ENCODE measurements around the gene PXT1. TPM values are rescaled to one million over a fixed set of nuclear protein-coding genes. Genes with fewer than 3 reads are reported as not detected.

PXT1 gene
- total and polyA plus RNA-seq, 4 donors = 0.05 TPM; not detected in 3

- intact Hi-C loops (cut with DNase I) = no loop called here
- no peak for DNase-seq
- no peak for ATAC-seq (ENCODE audit: low FRiP score)
- Histone ChIP-seq H3K36me3 (ENCODE audit: control insufficient read depth in 1 of 2, insufficient read depth in 2 of 2, low read length in 1 of 2) (no peaks in the 10 kb centered on the region), H3K9me3 (ENCODE audit: control insufficient read depth, low read length) (no peaks in the 10 kb centered on the region), H3K4me1 (ENCODE audit: control insufficient read depth in 1 of 2, insufficient read depth in 2 of 2, low read length in 2 of 2) (peaks cover 0 to 3% of the 10 kb centered on the region in 2 donors), H3K27ac (ENCODE audit: low read depth in 1 of 2, low read length in 2 of 2) (no peak overlapping the region), H3K4me3 (ENCODE audit: low read length in 2 of 2) (no peak overlapping the region), H3K27me3 (ENCODE audit: control insufficient read depth in 1 of 2, insufficient read depth in 2 of 2, low read length in 1 of 2) (no peaks in the 10 kb centered on the region)
- WGBS, 2 donors = 95 to 96% methylated on average over 4 of the region's 4 CpGs
Observed at GRCh38 chr6:36380166-36380565, 62.5 kb downstream of the PXT1 start.

- H3K4me1 ChIP-seq (ENCODE audit: control insufficient read depth in 1 of 2, insufficient read depth in 2 of 2, low read length in 2 of 2) = peaks cover 0 to 3% of the 10 kb centered on the region in 2 donors
- intact Hi-C loops (cut with DNase I) = no loop called here
- H3K36me3 ChIP-seq (ENCODE audit: control insufficient read depth in 1 of 2, insufficient read depth in 2 of 2, low read length in 1 of 2) = no peaks in the 10 kb centered on the region
- H3K9me3 ChIP-seq (ENCODE audit: control insufficient read depth, low read length) = no peaks in the 10 kb centered on the region
- no peak overlapping the region for H3K27ac ChIP-seq (ENCODE audit: low read depth in 1 of 2, low read length in 2 of 2)
- H3K27me3 ChIP-seq (ENCODE audit: control insufficient read depth in 1 of 2, insufficient read depth in 2 of 2, low read length in 1 of 2) = no peaks in the 10 kb centered on the region
- H3K4me3 ChIP-seq (ENCODE audit: low read length in 2 of 2) = no peak overlapping the region
- DNase-seq = no peak
- ATAC-seq (ENCODE audit: low FRiP score) = no peak
- 97% methylated on average over 10 of the region's 10 CpGs for WGBS, 2 donors
Observed at GRCh38 chr6:36378936-36379335, 63.7 kb downstream of the PXT1 start.

GRCh38 chr6:36378243-36378920 lies 64.3 kb downstream of the PXT1 start:
- Histone ChIP-seq H3K27me3 (ENCODE audit: control insufficient read depth in 1 of 2, insufficient read depth in 2 of 2, low read length in 1 of 2) (no peaks in the 10 kb centered on the region), H3K27ac (ENCODE audit: low read depth in 1 of 2, low read length in 2 of 2) (no peak overlapping the region), H3K9me3 (ENCODE audit: control insufficient read depth, low read length) (no peaks in the 10 kb centered on the region), H3K4me3 (ENCODE audit: low read length in 2 of 2) (no peak overlapping the region), H3K36me3 (ENCODE audit: control insufficient read depth in 1 of 2, insufficient read depth in 2 of 2, low read length in 1 of 2) (no peaks in the 10 kb centered on the region), H3K4me1 (ENCODE audit: control insufficient read depth in 1 of 2, insufficient read depth in 2 of 2, low read length in 2 of 2) (peaks cover 0 to 3% of the 10 kb centered on the region in 2 donors)
- DNase-seq (no peak), ATAC-seq (ENCODE audit: low FRiP score) (no peak)
- 83 to 87% methylated on average over 4 of the region's 4 CpGs for WGBS, 2 donors
- intact Hi-C loops (cut with DNase I) = no loop called here

- Histone ChIP-seq H3K4me3 (ENCODE audit: low read length in 2 of 2) (no peak overlapping the region), H3K4me1 (ENCODE audit: control insufficient read depth in 1 of 2, insufficient read depth in 2 of 2, low read length in 2 of 2) (peaks cover 0 to 3% of the 10 kb centered on the region in 2 donors), H3K36me3 (ENCODE audit: control insufficient read depth in 1 of 2, insufficient read depth in 2 of 2, low read length in 1 of 2) (no peaks in the 10 kb centered on the region), H3K27me3 (ENCODE audit: control insufficient read depth in 1 of 2, insufficient read depth in 2 of 2, low read length in 1 of 2) (no peaks in the 10 kb centered on the region), H3K27ac (ENCODE audit: low read depth in 1 of 2, low read length in 2 of 2) (peak overlapping the region in 1 of 2 donors; percentile 31), H3K9me3 (ENCODE audit: control insufficient read depth, low read length) (no peaks in the 10 kb centered on the region)
- ATAC-seq (ENCODE audit: low FRiP score) = no peak
- DNase-seq = peak in 1 of 2 donors; percentile 81
- WGBS, 2 donors = 7 to 8% methylated on average over 5 of the region's 5 CpGs
- intact Hi-C loops (cut with DNase I) = no loop called here
Observed at GRCh38 chr6:36377594-36377993, 65.1 kb downstream of the PXT1 start.

GRCh38 chr6:36376742-36377141 lies 65.9 kb downstream of the PXT1 start:
- Histone ChIP-seq H3K4me1 (ENCODE audit: control insufficient read depth in 1 of 2, insufficient read depth in 2 of 2, low read length in 2 of 2) (peaks cover 0 to 3% of the 10 kb centered on the region in 2 donors), H3K36me3 (ENCODE audit: control insufficient read depth in 1 of 2, insufficient read depth in 2 of 2, low read length in 1 of 2) (no peaks in the 10 kb centered on the region), H3K27me3 (ENCODE audit: control insufficient read depth in 1 of 2, insufficient read depth in 2 of 2, low read length in 1 of 2) (no peaks in the 10 kb centered on the region), H3K9me3 (ENCODE audit: control insufficient read depth, low read length) (no peaks in the 10 kb centered on the region), H3K4me3 (ENCODE audit: low read length in 2 of 2) (no peak overlapping the region), H3K27ac (ENCODE audit: low read depth in 1 of 2, low read length in 2 of 2) (peak overlapping the region in 1 of 2 donors; percentile 46)
- ATAC-seq (ENCODE audit: low FRiP score) = no peak
- WGBS, 2 donors = 65 to 69% methylated on average over 8 of the region's 8 CpGs
- intact Hi-C loops (cut with DNase I) = no loop called here
- no peak for DNase-seq

GRCh38 chr6:36376183-36376582 lies 66.5 kb downstream of the PXT1 start:
- H3K4me3 ChIP-seq (ENCODE audit: low read length in 2 of 2) = no peak overlapping the region
- ATAC-seq (ENCODE audit: low FRiP score) (no peak), DNase-seq (no peak)
- intact Hi-C loops (cut with DNase I) = no loop called here
- H3K4me1 ChIP-seq (ENCODE audit: control insufficient read depth in 1 of 2, insufficient read depth in 2 of 2, low read length in 2 of 2) = peaks cover 0 to 3% of the 10 kb centered on the region in 2 donors
- no peaks in the 10 kb centered on the region for H3K27me3 ChIP-seq (ENCODE audit: control insufficient read depth in 1 of 2, insufficient read depth in 2 of 2, low read length in 1 of 2)
- H3K36me3 ChIP-seq (ENCODE audit: control insufficient read depth in 1 of 2, insufficient read depth in 2 of 2, low read length in 1 of 2) = no peaks in the 10 kb centered on the region
- no peaks in the 10 kb centered on the region for H3K9me3 ChIP-seq (ENCODE audit: control insufficient read depth, low read length)
- H3K27ac ChIP-seq (ENCODE audit: low read depth in 1 of 2, low read length in 2 of 2) = no peak overlapping the region
- 93 to 95% methylated on average over 8 of the region's 8 CpGs for WGBS, 2 donors

- intact Hi-C loops (cut with DNase I) = no loop called here
- Histone ChIP-seq H3K27me3 (ENCODE audit: control insufficient read depth in 1 of 2, insufficient read depth in 2 of 2, low read length in 1 of 2) (no peaks in the 10 kb centered on the region), H3K36me3 (ENCODE audit: control insufficient read depth in 1 of 2, insufficient read depth in 2 of 2, low read length in 1 of 2) (no peaks in the 10 kb centered on the region), H3K9me3 (ENCODE audit: control insufficient read depth, low read length) (no peaks in the 10 kb centered on the region), H3K4me1 (ENCODE audit: control insufficient read depth in 1 of 2, insufficient read depth in 2 of 2, low read length in 2 of 2) (peaks cover 0 to 3% of the 10 kb centered on the region in 2 donors), H3K4me3 (ENCODE audit: low read length in 2 of 2) (no peak overlapping the region), H3K27ac (ENCODE audit: low read depth in 1 of 2, low read length in 2 of 2) (no peak overlapping the region)
- no peak for ATAC-seq (ENCODE audit: low FRiP score)
- peak in 1 of 2 donors; percentile 63 for DNase-seq
- 96% methylated on average over 20 of the region's 20 CpGs for WGBS, 2 donors
Observed at GRCh38 chr6:36375644-36376155, 67.0 kb downstream of the PXT1 start.

GRCh38 chr6:36374972-36375371 lies 67.7 kb downstream of the PXT1 start:
- Histone ChIP-seq H3K9me3 (ENCODE audit: control insufficient read depth, low read length) (no peaks in the 10 kb centered on the region), H3K4me1 (ENCODE audit: control insufficient read depth in 1 of 2, insufficient read depth in 2 of 2, low read length in 2 of 2) (peaks cover 0 to 3% of the 10 kb centered on the region in 2 donors), H3K27ac (ENCODE audit: low read depth in 1 of 2, low read length in 2 of 2) (no peak overlapping the region), H3K27me3 (ENCODE audit: control insufficient read depth in 1 of 2, insufficient read depth in 2 of 2, low read length in 1 of 2) (no peaks in the 10 kb centered on the region), H3K36me3 (ENCODE audit: control insufficient read depth in 1 of 2, insufficient read depth in 2 of 2, low read length in 1 of 2) (no peaks in the 10 kb centered on the region), H3K4me3 (ENCODE audit: low read length in 2 of 2) (no peak overlapping the region)
- 43 to 46% methylated on average over 8 of the region's 8 CpGs for WGBS, 2 donors
- intact Hi-C loops (cut with DNase I) = no loop called here
- ATAC-seq (ENCODE audit: low FRiP score) (no peak), DNase-seq (peak in 1 of 2 donors; percentile 17)

- H3K4me3 ChIP-seq (ENCODE audit: low read length in 2 of 2) = no peak overlapping the region
- WGBS, 2 donors = 96 to 98% methylated on average over 4 of the region's 4 CpGs
- ATAC-seq (ENCODE audit: low FRiP score) (no peak), DNase-seq (peak in 1 of 2 donors; percentile 46)
- intact Hi-C loops (cut with DNase I) = no loop called here
- no peaks in the 10 kb centered on the region for H3K27me3 ChIP-seq (ENCODE audit: control insufficient read depth in 1 of 2, insufficient read depth in 2 of 2, low read length in 1 of 2)
- H3K9me3 ChIP-seq (ENCODE audit: control insufficient read depth, low read length) = no peaks in the 10 kb centered on the region
- H3K36me3 ChIP-seq (ENCODE audit: control insufficient read depth in 1 of 2, insufficient read depth in 2 of 2, low read length in 1 of 2) = no peaks in the 10 kb centered on the region
- H3K27ac ChIP-seq (ENCODE audit: low read depth in 1 of 2, low read length in 2 of 2) = no peak overlapping the region
- peaks cover 0 to 3% of the 10 kb centered on the region in 2 donors for H3K4me1 ChIP-seq (ENCODE audit: control insufficient read depth in 1 of 2, insufficient read depth in 2 of 2, low read length in 2 of 2)
Observed at GRCh38 chr6:36374194-36374593, 68.5 kb downstream of the PXT1 start.

Data from aorta (tissue), 5 donors.